GM15510 (cell line): Measurements from ENCODE around the gene SIRPD.

Experiments used
- POLR2A ChIP-seq: IDR thresholded peaks from 3 replicates; pipeline ENCODE4 v1.6.1; 2011; ENCODE audit warnings: borderline replicate concordance; ENCODE audit not compliant: insufficient read length; ENCODE audit errors: extremely low read depth

SIRPD gene

DNA sequence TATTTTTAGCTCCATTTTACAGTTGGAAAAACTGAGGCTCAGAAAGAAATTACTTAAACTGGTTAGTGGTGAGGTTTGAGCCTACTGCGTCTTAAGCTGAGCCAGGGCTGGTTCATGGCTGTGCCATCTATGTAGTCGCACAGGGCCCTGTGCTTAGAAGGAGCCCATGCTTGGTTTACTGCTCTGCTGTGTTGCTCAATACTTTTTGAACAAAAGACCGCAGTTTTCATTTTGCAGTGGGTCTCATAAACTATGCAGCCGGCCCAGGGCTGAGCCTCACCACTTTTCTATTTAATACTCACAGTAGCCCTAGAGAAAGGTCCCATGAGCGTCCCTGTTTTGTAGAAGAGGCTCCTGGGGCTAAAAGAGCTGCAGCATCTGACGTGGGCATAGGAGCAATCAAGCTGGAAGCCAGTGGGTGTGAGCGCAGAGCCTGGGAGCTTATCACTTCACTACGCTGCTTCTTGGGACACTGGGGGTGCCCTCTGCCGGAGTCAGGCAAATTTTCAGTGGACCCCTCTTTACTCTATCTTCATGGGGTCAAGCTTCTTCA is 66.8 kb downstream of the SIRPD start:
- TF ChIP-seq POLR2A: no peak

DNA sequence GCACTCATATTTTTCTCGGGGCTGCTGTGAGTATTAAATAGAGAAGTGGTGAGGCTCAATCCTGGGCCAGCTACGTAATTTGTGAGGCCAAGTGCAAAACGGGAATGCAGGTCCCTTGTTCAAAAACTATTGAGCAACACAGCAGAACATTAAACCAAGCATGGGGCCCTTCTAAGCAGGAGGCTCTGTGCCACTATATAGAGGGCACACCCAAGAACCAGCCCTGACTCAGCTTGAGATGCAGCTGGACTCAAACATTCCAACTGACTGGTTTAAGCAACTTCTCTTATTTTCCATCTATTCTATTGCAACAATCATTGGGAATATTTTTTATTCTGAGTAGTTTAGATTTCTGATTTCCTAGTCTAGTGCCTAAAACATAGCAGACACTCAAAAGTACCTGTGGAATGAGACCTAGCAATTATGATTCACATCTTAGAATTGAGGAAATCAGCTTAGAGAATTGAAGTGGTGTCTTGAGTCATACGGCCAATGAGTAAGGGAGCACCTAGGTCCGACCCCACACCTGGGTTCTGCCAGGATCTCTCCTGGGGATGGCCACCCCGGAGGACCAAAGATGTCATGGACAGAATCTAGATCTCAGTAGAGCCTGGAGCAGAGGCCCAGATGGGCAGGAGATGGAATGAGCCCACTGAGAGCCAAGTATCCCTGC is 67.6 kb downstream of the SIRPD start:
- no peak for TF ChIP-seq POLR2A

DNA sequence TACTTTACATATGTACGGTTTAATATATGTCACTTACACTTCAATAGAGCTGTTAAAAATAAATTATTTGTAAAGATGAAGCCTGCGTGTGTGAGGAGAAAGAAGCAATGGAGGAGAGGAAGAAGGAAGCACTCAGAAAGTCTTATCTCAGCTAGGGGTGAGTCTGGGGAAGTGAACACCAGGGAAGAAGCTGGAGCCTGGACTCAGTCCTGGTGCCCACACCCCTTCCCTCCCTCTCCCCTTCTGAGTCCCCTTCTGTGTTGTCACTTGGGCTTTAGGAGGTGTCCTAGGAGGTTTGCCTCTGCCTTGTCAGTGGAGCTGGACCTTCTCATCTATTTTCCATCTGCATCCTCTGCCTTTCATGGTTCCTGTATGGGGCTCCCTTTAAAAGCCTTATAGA is 68.2 kb downstream of the SIRPD start:
- no peak for TF ChIP-seq POLR2A

DNA sequence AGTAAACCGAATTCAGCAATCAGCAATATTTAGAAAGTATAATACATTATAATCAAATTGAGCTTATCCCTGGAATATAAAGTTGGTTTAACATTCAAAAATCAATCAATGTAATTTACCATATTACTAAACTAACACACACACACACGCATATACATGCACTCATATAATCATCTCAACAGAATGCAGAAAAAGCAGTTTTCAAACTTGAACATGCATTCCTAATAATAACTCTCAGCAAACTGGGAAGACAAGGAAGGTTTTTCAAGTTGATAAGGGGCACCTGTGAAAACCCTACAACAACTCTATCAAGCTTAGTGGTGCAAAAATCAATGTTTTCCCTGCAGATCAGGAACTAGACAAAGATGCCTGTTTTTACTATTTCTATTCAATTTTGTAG is 70.9 kb downstream of the SIRPD start:
- TF ChIP-seq POLR2A: no peak

DNA sequence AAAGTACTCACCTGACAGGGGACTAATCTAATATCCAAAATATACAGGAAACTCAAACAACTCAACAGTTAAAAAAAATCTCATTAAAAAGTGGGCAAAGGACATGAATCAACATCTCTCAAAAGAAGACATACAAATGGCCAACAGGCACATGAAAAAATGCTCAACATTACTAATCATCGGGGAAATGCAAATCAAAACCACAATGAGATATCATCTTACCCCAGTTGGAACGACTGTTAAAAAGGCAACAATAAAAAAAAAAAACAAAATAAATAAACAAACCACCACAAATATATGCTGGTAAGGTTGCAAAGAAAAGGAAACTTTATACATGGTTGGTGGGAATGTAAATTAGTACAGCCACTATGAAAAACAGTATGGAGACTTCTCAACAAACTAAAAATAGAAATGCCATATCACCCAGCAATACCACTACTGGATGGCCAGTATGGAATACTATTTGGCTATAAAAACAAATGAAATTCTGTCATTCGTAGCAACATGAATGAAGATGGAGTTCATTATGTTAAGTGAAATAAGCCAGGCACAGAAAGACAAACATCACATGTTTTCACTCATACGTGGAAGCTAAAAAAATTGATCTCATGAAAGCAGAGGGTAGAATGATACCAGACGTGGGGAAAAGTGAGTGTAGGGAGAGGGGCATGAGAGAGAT is 72.9 kb downstream of the SIRPD start:
- no peak for TF ChIP-seq POLR2A
